Testis (tissue), 3 donors: ENCODE results near the gene CSH2. TPM values are rescaled to one million over a fixed set of nuclear protein-coding genes. Genes with fewer than 3 reads are reported as not detected.

Experiments used
- DNase-seq: peaks from one replicate; pipeline ENCODE4 v3.0.0-alpha.2; 2019
- H3K27ac ChIP-seq, 2 donors: fragments of 200-600 bp; sonication (generic); one replicate each; pipeline ENCODE4 v1.5.1; 2019
- H3K27me3 ChIP-seq: fragments of 200-600 bp; sonication (generic); one replicate; pipeline ENCODE4 v1.5.1; 2019
- H3K36me3 ChIP-seq: fragments of 200-600 bp; sonication (generic); one replicate; pipeline ENCODE4 v1.5.1; 2017; ENCODE audit warnings: low read depth; ENCODE audit errors: missing control alignments
- H3K4me1 ChIP-seq: fragments of 200-600 bp; sonication (generic); one replicate; pipeline ENCODE4 v1.5.1; 2019
- H3K4me3 ChIP-seq, 2 donors: fragments of 200-600 bp; sonication (generic); one replicate each; pipeline ENCODE4 v1.5.1; 2017 to 2019
- H3K9me3 ChIP-seq: fragments of 200-600 bp; sonication (generic); one replicate; pipeline ENCODE4 v1.5.1; 2017
- CTCF ChIP-seq, 3 experiments: fragments of 450-650 bp in 2 of 3; fragments of 200-600 bp in 1 of 3; sonication (generic) in 1 of 3; IDR thresholded peaks; one replicate each; pipeline ENCODE4 v1.5.1; 2016 to 2019; ENCODE audit warnings: antibody characterized with exemption in 3 of 3, mild to moderate bottlenecking in 2 of 3, moderate library complexity in 1 of 3
- POLR2A ChIP-seq: fragments of 450-650 bp; IDR thresholded peaks from one replicate; pipeline ENCODE4 v1.6.1; 2017; ENCODE audit warnings: antibody characterized with exemption, mild to moderate bottlenecking, moderate library complexity
- WGBS, 2 donors: methylation state at CpG; one replicate each; pipeline ENCODE4 v1.1.5; 2018; 5-methylcytosine and 5-hydroxymethylcytosine counted together
- intact Hi-C: fragments of 100-400 bp; cut with DNase I; formaldehyde crosslinking; loops from one replicate; pipeline ENCODE4 v1.15.1; 2023; ENCODE audit warnings: low total_unique reads
- polyA plus RNA-seq: library from polyadenylated mRNA; stranded (reverse); fragments of 350-450 nt; fragmentation: Illumina TruSeq; extraction: RNeasy Lipid Tissue Mini Kit (QIAGEN cat#74804); gene quantifications from one replicate; pipeline ENCODE4 v1.2.3, GENCODE V29; 2014; ENCODE audit warnings: low read depth, low replicate concordance; ENCODE audit not compliant: insufficient read depth
- total RNA-seq, 2 donors: library from RNA; depleted of rRNA; stranded (reverse); fragments of >200 nt; gene quantifications; one replicate each; pipeline ENCODE4 v1.2.3, GENCODE V29; 2016

The CSH2 gene
- total and polyA plus RNA-seq, 3 donors from 2014 or later, result 0.47 TPM; not detected in 2

GRCh38 chr17:63833741-63834373 lies 39.6 kb downstream of the CSH2 start:
- intact Hi-C loops, result no loop called here
- Histone ChIP-seq H3K27me3 (no peaks in the 10 kb centered on the region), H3K27ac (no peak overlapping the region), H3K4me1 (peaks cover 16% of the 10 kb centered on the region), H3K36me3 (no peaks in the 10 kb centered on the region), H3K4me3 (no peak overlapping the region), H3K9me3 (no peaks in the 10 kb centered on the region)
- 84 to 91% methylated on average over 12 to 15 of the region's 15 CpGs for WGBS, 2 donors
- no peak for TF ChIP-seq POLR2A
- TF ChIP-seq CTCF (IDR thresholded peaks at IDR 0.05), result no peak
- no peak for DNase-seq

GRCh38 chr17:63833026-63833740 lies 40.3 kb downstream of the CSH2 start:
- Histone ChIP-seq H3K4me3 (no peak overlapping the region), H3K27ac (no peak overlapping the region), H3K36me3 (no peaks in the 10 kb centered on the region), H3K4me1 (peaks cover 15% of the 10 kb centered on the region), H3K9me3 (no peaks in the 10 kb centered on the region), H3K27me3 (no peaks in the 10 kb centered on the region)
- 77 to 87% methylated on average over 11 to 14 of the region's 14 CpGs for WGBS, 2 donors
- TF ChIP-seq POLR2A (no peak), CTCF (IDR thresholded peaks at IDR 0.05) (no peak)
- intact Hi-C loops, result no loop called here
- no peak for DNase-seq

- WGBS, 2 donors, result 74 to 80% methylated on average over 2 of the region's 2 CpGs
- no peak for DNase-seq
- no peaks in the 10 kb centered on the region for H3K36me3 ChIP-seq
- H3K4me1 ChIP-seq, result peaks cover 10% of the 10 kb centered on the region
- TF ChIP-seq CTCF (IDR thresholded peaks at IDR 0.05) (no peak), POLR2A (no peak)
- intact Hi-C loops, result no loop called here
- H3K4me3 ChIP-seq, result no peak overlapping the region
- no peaks in the 10 kb centered on the region for H3K27me3 ChIP-seq
- no peaks in the 10 kb centered on the region for H3K9me3 ChIP-seq
- H3K27ac ChIP-seq, result no peak overlapping the region
These were observed 41.0 kb downstream of the CSH2 start for GRCh38 chr17:63832455-63832854.

GRCh38 chr17:63832014-63832413 lies 41.5 kb downstream of the CSH2 start:
- intact Hi-C loops, result no loop called here
- H3K9me3 ChIP-seq, result no peaks in the 10 kb centered on the region
- H3K27me3 ChIP-seq, result no peaks in the 10 kb centered on the region
- no peak overlapping the region for H3K27ac ChIP-seq
- DNase-seq, result no peak
- H3K36me3 ChIP-seq, result no peaks in the 10 kb centered on the region
- H3K4me1 ChIP-seq, result peaks cover 8% of the 10 kb centered on the region
- TF ChIP-seq POLR2A (no peak), CTCF (IDR thresholded peaks at IDR 0.05) (no peak)
- H3K4me3 ChIP-seq, result no peak overlapping the region
- WGBS, 2 donors, result 84 to 95% methylated on average over 5 of the region's 5 CpGs
